HepG2 (cell line): ENCODE data around the gene CLRN2.

Experiments used
- ATF6 ChIP-seq: sonication (generic); formaldehyde crosslinking; conservative IDR thresholded peaks from 2 replicates; pipeline ENCODE4 v1.4.0; 2020; ENCODE audit warnings: missing genetic modification reagents
- FOSL1 ChIP-seq: sonication (generic); formaldehyde crosslinking; IDR thresholded peaks from 2 replicates; pipeline ENCODE4 v1.9.0; 2021; ENCODE audit warnings: missing genetic modification reagents, borderline replicate concordance
- NRL ChIP-seq: sonication (generic); formaldehyde crosslinking; IDR thresholded peaks from 2 replicates; pipeline ENCODE4 v1.5.0; 2020; ENCODE audit warnings: missing genetic modification reagents, mild to moderate bottlenecking, moderate library complexity, borderline replicate concordance
- SMC3 ChIP-seq: IDR thresholded peaks from 2 replicates; pipeline ENCODE4 v1.6.1; 2011; ENCODE audit warnings: low read length, improper control_type of control experiment
- YY1 ChIP-seq: IDR thresholded peaks from 2 replicates; pipeline ENCODE4 v1.6.1; 2011; ENCODE audit warnings: low read length, low read depth, moderate library complexity, mild to moderate bottlenecking; ENCODE audit not compliant: insufficient read depth, insufficient replicate concordance
- ZFP36 ChIP-seq: fragments of 150-350 bp; IDR thresholded peaks from 2 replicates; pipeline ENCODE4 v1.6.1; 2018; ENCODE audit warnings: borderline replicate concordance, low read length, low read depth; ENCODE audit not compliant: partially characterized antibody
- ZSCAN29 ChIP-seq: sonication (generic); formaldehyde crosslinking; conservative IDR thresholded peaks from 2 replicates; pipeline ENCODE4 v1.4.0; 2020; ENCODE audit warnings: mild to moderate bottlenecking, missing genetic modification reagents

GRCh38 chr4:17517664-17518063, 2.7 kb downstream of the CLRN2 start:
- TF ChIP-seq ZSCAN29 (CRISPR knock-in tag): no peak
- TF ChIP-seq ATF6: no peak
- TF ChIP-seq NRL (CRISPR knock-in tag): no peak
- no peak for TF ChIP-seq YY1
- TF ChIP-seq SMC3: no peak
- TF ChIP-seq FOSL1: no peak
- no peak for TF ChIP-seq ZFP36
